WTC11 (cell line): ENCODE measurements around the gene TMEM259. TPM values are rescaled to one million over a fixed set of nuclear protein-coding genes. Genes with fewer than 3 reads are reported as not detected.

Source experiments
- ARID4B ChIP-seq: sonication (generic); formaldehyde crosslinking; IDR thresholded peaks from 2 replicates; pipeline ENCODE4 v1.8.0; 2023; ENCODE audit warnings: missing genetic modification reagents, mild to moderate bottlenecking, borderline replicate concordance
- CREM ChIP-seq: sonication (generic); formaldehyde crosslinking; IDR thresholded peaks from 2 replicates; pipeline ENCODE4 v1.8.1; 2022; ENCODE audit warnings: mild to moderate bottlenecking, missing genetic modification reagents, moderate library complexity
- ERG ChIP-seq: fragments of 250-450 bp; sonication (Bioruptor Pico); IDR thresholded peaks from 2 replicates; pipeline ENCODE4 v1.8.0; 2021; ENCODE audit warnings: mild to moderate bottlenecking
- ESRRA ChIP-seq: sonication (generic); formaldehyde crosslinking; IDR thresholded peaks from 2 replicates; pipeline ENCODE4 v1.8.1; 2022; ENCODE audit warnings: mild to moderate bottlenecking, missing genetic modification reagents, borderline replicate concordance
- FOXK1 ChIP-seq: sonication (generic); formaldehyde crosslinking; IDR thresholded peaks from 2 replicates; pipeline ENCODE4 v1.8.0; 2022; ENCODE audit warnings: mild to moderate bottlenecking, moderate library complexity, missing genetic modification reagents
- FOXP1 ChIP-seq: sonication (generic); formaldehyde crosslinking; IDR thresholded peaks from 2 replicates; pipeline ENCODE4 v1.8.0; 2022; ENCODE audit warnings: missing genetic modification reagents, mild to moderate bottlenecking, moderate library complexity, borderline replicate concordance
- GABPB1 ChIP-seq: sonication (generic); formaldehyde crosslinking; IDR thresholded peaks from 2 replicates; pipeline ENCODE4 v1.8.1; 2023; ENCODE audit warnings: mild to moderate bottlenecking, missing genetic modification reagents
- HMGA2 ChIP-seq: fragments of 250-450 bp; sonication (Bioruptor Pico); IDR thresholded peaks from 2 replicates; pipeline ENCODE4 v1.4.0; 2021; ENCODE audit warnings: mild to moderate bottlenecking, moderate library complexity
- HMGXB4 ChIP-seq: sonication (generic); formaldehyde crosslinking; IDR thresholded peaks from 2 replicates; pipeline ENCODE4 v1.8.1; 2023; ENCODE audit warnings: mild to moderate bottlenecking, moderate library complexity, missing genetic modification reagents
- JUN ChIP-seq: sonication (generic); formaldehyde crosslinking; IDR thresholded peaks from 2 replicates; pipeline ENCODE4 v1.8.0; 2023; ENCODE audit warnings: mild to moderate bottlenecking, missing genetic modification reagents
- MAX ChIP-seq: sonication (generic); formaldehyde crosslinking; IDR thresholded peaks from 2 replicates; pipeline ENCODE4 v1.8.0; 2022; ENCODE audit warnings: mild to moderate bottlenecking, missing genetic modification reagents
- NFE2L1 ChIP-seq: sonication (generic); formaldehyde crosslinking; IDR thresholded peaks from 2 replicates; pipeline ENCODE4 v1.8.1; 2023; ENCODE audit warnings: missing genetic modification reagents
- NR2C2 ChIP-seq: sonication (generic); formaldehyde crosslinking; IDR thresholded peaks from 2 replicates; pipeline ENCODE4 v1.8.0; 2022; ENCODE audit warnings: mild to moderate bottlenecking, missing genetic modification reagents
- NR3C1 ChIP-seq: sonication (generic); formaldehyde crosslinking; conservative IDR thresholded peaks from 2 replicates; pipeline ENCODE4 v1.8.1; 2023; ENCODE audit warnings: low read depth, mild to moderate bottlenecking, missing genetic modification reagents
- SMAD4 ChIP-seq: sonication (generic); formaldehyde crosslinking; IDR thresholded peaks from 2 replicates; pipeline ENCODE4 v1.8.0; 2022; ENCODE audit warnings: mild to moderate bottlenecking, missing genetic modification reagents
- SP1 ChIP-seq: sonication (generic); formaldehyde crosslinking; conservative IDR thresholded peaks from 2 replicates; pipeline ENCODE4 v1.8.1; 2022; ENCODE audit warnings: missing genetic modification reagents
- TEAD1 ChIP-seq: sonication (generic); formaldehyde crosslinking; IDR thresholded peaks from 2 replicates; pipeline ENCODE4 v1.8.0; 2022; ENCODE audit warnings: mild to moderate bottlenecking, missing genetic modification reagents
- TP53 ChIP-seq: sonication (generic); formaldehyde crosslinking; IDR thresholded peaks from 2 replicates; pipeline ENCODE4 v1.8.1; 2023; ENCODE audit warnings: mild to moderate bottlenecking, missing genetic modification reagents
- USF1 ChIP-seq: sonication (generic); formaldehyde crosslinking; IDR thresholded peaks from 2 replicates; pipeline ENCODE4 v1.8.0; 2022; ENCODE audit warnings: mild to moderate bottlenecking, missing genetic modification reagents
- ZNF121 ChIP-seq: sonication (generic); formaldehyde crosslinking; IDR thresholded peaks from 2 replicates; pipeline ENCODE4 v1.8.0; 2023; ENCODE audit warnings: missing genetic modification reagents
- ZNF425 ChIP-seq: fragments of 250-450 bp; sonication (Bioruptor Pico); conservative IDR thresholded peaks from 2 replicates; pipeline ENCODE4 v1.9.0; 2021; ENCODE audit warnings: mild to moderate bottlenecking
- total RNA-seq: library from RNA; stranded (reverse); gene quantifications from 3 replicates; pipeline ENCODE4 v1.2.3, GENCODE V29; 2021
- TF ChIP-seq, protein P1 (sequence below): sonication (generic); formaldehyde crosslinking; IDR thresholded peaks from 2 replicates; pipeline ENCODE4 v1.8.0; 2022; ENCODE audit warnings: mild to moderate bottlenecking, missing genetic modification reagents
- TF ChIP-seq, protein P2 (sequence below): sonication (generic); formaldehyde crosslinking; IDR thresholded peaks from 2 replicates; pipeline ENCODE4 v1.8.1; 2022; ENCODE audit warnings: missing genetic modification reagents, borderline replicate concordance

TMEM259 gene
- total RNA-seq, 1 experiment from 2014 or later: 202 TPM

- TF ChIP-seq ARID4B (peak; percentile 56; the same call in 1 of the 2 replicates), TP53 (CRISPR knock-in tag) (peak; percentile 78; the same call in 1 of the 2 replicates), SP1 (CRISPR knock-in tag) (peak; percentile 93), ERG (no peak), FOXP1 (CRISPR knock-in tag) (peak; percentile 83), NR3C1 (no peak), HMGA2 (CRISPR knock-in tag) (peak; percentile 27; the same call in 1 of the 2 replicates), NFE2L1 (peak; percentile 50; the same call in 1 of the 2 replicates), ESRRA (CRISPR knock-in tag) (0 out of 2 replicates have a peak, but pooled peaks have one; percentile 23), ZNF425 (no peak), GABPB1 (CRISPR knock-in tag) (peak; percentile 89), JUN (CRISPR knock-in tag) (peak; percentile 86), NR2C2 (no peak), HMGXB4 (CRISPR knock-in tag) (peak; percentile 68; the same call in 1 of the 2 replicates), CREM (CRISPR knock-in tag) (peak; percentile 97), MAX (CRISPR knock-in tag) (peak; percentile 90), USF1 (CRISPR knock-in tag) (peak; percentile 48; the same call in 1 of the 2 replicates), FOXK1 (CRISPR knock-in tag) (peak; percentile 88), TEAD1 (CRISPR knock-in tag) (peak; percentile 63; the same call in 1 of the 2 replicates), ZNF121 (0 out of 2 replicates have a peak, but pooled peaks have one; percentile 15), SMAD4 (CRISPR knock-in tag) (no peak)
- TF ChIP-seq, protein P1, sequence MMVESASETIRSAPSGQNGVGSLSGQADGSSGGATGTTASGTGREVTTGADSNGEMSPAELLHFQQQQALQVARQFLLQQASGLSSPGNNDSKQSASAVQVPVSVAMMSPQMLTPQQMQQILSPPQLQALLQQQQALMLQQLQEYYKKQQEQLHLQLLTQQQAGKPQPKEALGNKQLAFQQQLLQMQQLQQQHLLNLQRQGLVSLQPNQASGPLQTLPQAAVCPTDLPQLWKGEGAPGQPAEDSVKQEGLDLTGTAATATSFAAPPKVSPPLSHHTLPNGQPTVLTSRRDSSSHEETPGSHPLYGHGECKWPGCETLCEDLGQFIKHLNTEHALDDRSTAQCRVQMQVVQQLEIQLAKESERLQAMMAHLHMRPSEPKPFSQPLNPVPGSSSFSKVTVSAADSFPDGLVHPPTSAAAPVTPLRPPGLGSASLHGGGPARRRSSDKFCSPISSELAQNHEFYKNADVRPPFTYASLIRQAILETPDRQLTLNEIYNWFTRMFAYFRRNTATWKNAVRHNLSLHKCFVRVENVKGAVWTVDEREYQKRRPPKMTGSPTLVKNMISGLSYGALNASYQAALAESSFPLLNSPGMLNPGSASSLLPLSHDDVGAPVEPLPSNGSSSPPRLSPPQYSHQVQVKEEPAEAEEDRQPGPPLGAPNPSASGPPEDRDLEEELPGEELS: 0 out of 2 replicates have a peak, but pooled peaks have one; percentile 44
- TF ChIP-seq, protein P2, sequence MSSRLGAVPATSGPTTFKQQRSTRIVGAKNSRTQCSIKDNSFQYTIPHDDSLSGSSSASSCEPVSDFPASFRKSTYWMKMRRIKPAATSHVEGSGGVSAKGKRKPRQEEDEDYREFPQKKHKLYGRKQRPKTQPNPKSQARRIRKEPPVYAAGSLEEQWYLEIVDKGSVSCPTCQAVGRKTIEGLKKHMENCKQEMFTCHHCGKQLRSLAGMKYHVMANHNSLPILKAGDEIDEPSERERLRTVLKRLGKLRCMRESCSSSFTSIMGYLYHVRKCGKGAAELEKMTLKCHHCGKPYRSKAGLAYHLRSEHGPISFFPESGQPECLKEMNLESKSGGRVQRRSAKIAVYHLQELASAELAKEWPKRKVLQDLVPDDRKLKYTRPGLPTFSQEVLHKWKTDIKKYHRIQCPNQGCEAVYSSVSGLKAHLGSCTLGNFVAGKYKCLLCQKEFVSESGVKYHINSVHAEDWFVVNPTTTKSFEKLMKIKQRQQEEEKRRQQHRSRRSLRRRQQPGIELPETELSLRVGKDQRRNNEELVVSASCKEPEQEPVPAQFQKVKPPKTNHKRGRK (CRISPR knock-in tag): no peak
These were observed 36.6 kb downstream of the TMEM259 start, which contains the start of gene WDR18 (continued) for GRCh38 chr19:984165-984967.
